Mesothelial cell of epicardium (in vitro differentiated cells): ENCODE data around the gene TRPV4. TPM values are rescaled to one million over a fixed set of nuclear protein-coding genes. Genes with fewer than 3 reads are reported as not detected.

Experiments
- DNase-seq, 2 experiments: peaks; one replicate each; pipeline ENCODE4 v3.0.0; 2021; ENCODE audit warnings: low spot score in 2 of 2; ENCODE audit not compliant: unreplicated experiment in 2 of 2
- H3K27ac Mint-ChIP-seq: 2 replicates; pipeline ENCODE4 v1.8.0; 2021; ENCODE audit warnings: mixed read lengths
- H3K27me3 Mint-ChIP-seq: 2 replicates; pipeline ENCODE4 v1.8.0; 2021; ENCODE audit warnings: low read depth, mixed read lengths
- H3K36me3 Mint-ChIP-seq: 2 replicates; pipeline ENCODE4 v1.8.0; 2021; ENCODE audit warnings: mixed read lengths
- H3K4me1 Mint-ChIP-seq: 2 replicates; pipeline ENCODE4 v1.8.0; 2021; ENCODE audit warnings: mixed read lengths
- H3K4me3 Mint-ChIP-seq: 2 replicates; pipeline ENCODE4 v1.8.0; 2021; ENCODE audit warnings: mild to moderate bottlenecking, moderate library complexity, mixed read lengths
- H3K9me3 Mint-ChIP-seq: 2 replicates; pipeline ENCODE4 v1.8.0; 2021; ENCODE audit warnings: mixed read lengths
- total RNA-seq: library from RNA; stranded (reverse); gene quantifications from 3 replicates; pipeline ENCODE4 v1.2.1, GENCODE V29; 2021
- TF ChIP-seq, protein P1 (sequence below): fragments of 200-600 bp; sonication (generic); IDR thresholded peaks from one replicate; pipeline ENCODE4 v1.5.0; 2021; ENCODE audit warnings: antibody characterized with exemption; ENCODE audit not compliant: unreplicated experiment

The TRPV4 gene
- total RNA-seq, 1 donor from 2014 or later = 4.1 TPM

- H3K9me3 Mint-ChIP-seq = no peaks in the 10 kb centered on the region
- DNase-seq = no peak
- TF ChIP-seq, protein P1, sequence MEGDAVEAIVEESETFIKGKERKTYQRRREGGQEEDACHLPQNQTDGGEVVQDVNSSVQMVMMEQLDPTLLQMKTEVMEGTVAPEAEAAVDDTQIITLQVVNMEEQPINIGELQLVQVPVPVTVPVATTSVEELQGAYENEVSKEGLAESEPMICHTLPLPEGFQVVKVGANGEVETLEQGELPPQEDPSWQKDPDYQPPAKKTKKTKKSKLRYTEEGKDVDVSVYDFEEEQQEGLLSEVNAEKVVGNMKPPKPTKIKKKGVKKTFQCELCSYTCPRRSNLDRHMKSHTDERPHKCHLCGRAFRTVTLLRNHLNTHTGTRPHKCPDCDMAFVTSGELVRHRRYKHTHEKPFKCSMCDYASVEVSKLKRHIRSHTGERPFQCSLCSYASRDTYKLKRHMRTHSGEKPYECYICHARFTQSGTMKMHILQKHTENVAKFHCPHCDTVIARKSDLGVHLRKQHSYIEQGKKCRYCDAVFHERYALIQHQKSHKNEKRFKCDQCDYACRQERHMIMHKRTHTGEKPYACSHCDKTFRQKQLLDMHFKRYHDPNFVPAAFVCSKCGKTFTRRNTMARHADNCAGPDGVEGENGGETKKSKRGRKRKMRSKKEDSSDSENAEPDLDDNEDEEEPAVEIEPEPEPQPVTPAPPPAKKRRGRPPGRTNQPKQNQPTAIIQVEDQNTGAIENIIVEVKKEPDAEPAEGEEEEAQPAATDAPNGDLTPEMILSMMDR = no peak
- no peaks in the 10 kb centered on the region for H3K36me3 Mint-ChIP-seq
- H3K27ac Mint-ChIP-seq = no peak overlapping the region
- no peak overlapping the region for H3K4me3 Mint-ChIP-seq
- no peaks in the 10 kb centered on the region for H3K27me3 Mint-ChIP-seq
- H3K4me1 Mint-ChIP-seq = peaks cover 28% of the 10 kb centered on the region
These were observed 40.5 kb upstream of the TRPV4 start for GRCh38 chr12:109873653-109874052.

GRCh38 chr12:109871668-109872314 lies 38.6 kb upstream of the TRPV4 start:
- Mint-ChIP-seq H3K36me3 (no peaks in the 10 kb centered on the region), H3K4me3 (no peak overlapping the region), H3K27ac (no peak overlapping the region), H3K27me3 (no peaks in the 10 kb centered on the region), H3K9me3 (no peaks in the 10 kb centered on the region), H3K4me1 (peaks cover 20% of the 10 kb centered on the region)
- no peak for DNase-seq
- TF ChIP-seq, protein P1 = no peak

DNA sequence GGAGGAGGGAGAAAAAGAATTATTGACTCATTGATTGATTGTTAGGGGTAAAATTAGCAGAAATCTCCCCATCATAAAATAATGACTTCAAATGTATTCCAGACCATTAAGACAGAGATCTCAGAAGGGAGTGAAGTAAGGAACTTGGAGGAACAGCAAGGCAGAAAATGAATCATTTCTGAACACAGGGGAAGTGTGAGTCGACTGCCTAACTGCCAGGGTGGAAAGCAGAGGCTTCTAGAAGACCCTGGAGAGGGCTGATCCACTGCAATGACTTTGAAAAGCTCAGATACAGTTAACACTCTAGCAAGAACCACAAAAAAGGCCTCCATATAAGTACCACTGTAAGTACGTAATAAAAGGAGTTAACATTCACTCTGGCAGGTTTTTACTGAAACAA lies 37.5 kb upstream of the TRPV4 start:
- H3K4me3 Mint-ChIP-seq = no peak overlapping the region
- H3K36me3 Mint-ChIP-seq = no peaks in the 10 kb centered on the region
- H3K9me3 Mint-ChIP-seq = no peaks in the 10 kb centered on the region
- no peaks in the 10 kb centered on the region for H3K27me3 Mint-ChIP-seq
- peaks cover 18% of the 10 kb centered on the region for H3K4me1 Mint-ChIP-seq
- H3K27ac Mint-ChIP-seq = no peak overlapping the region
- TF ChIP-seq, protein P1 = no peak
- no peak for DNase-seq

GRCh38 chr12:109868182-109869051 lies 35.2 kb upstream of the TRPV4 start:
- TF ChIP-seq, protein P1 = no peak
- no peak overlapping the region for H3K4me3 Mint-ChIP-seq
- no peaks in the 10 kb centered on the region for H3K36me3 Mint-ChIP-seq
- no peaks in the 10 kb centered on the region for H3K9me3 Mint-ChIP-seq
- H3K4me1 Mint-ChIP-seq = peaks cover 23% of the 10 kb centered on the region
- no peak for DNase-seq
- no peaks in the 10 kb centered on the region for H3K27me3 Mint-ChIP-seq
- peak overlapping the region; percentile 2 for H3K27ac Mint-ChIP-seq

DNA sequence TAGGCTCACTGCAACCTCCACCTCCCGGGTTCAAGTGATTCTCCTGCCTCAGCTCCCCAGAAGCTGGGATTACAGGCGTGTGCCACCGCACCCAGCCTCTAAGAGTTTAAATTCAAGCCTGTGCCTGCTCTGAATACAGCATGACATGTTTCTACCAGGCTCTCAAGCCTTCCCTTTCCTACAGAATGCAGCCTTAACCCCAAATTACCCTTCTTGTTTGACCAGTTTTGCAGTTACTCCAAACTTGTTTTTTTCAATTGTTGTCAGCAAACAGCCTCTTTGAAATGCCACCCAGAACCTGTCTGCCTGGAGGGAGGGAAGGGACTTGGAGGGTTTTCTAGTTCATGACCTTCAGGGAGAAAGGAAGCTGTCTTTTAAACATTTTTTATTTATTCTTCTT lies 31.7 kb upstream of the TRPV4 start:
- H3K4me1 Mint-ChIP-seq = peaks cover 20% of the 10 kb centered on the region
- no peaks in the 10 kb centered on the region for H3K27me3 Mint-ChIP-seq
- peak overlapping the region; percentile 87 for H3K27ac Mint-ChIP-seq
- TF ChIP-seq, protein P1 = no peak
- H3K4me3 Mint-ChIP-seq = no peak overlapping the region
- H3K9me3 Mint-ChIP-seq = no peaks in the 10 kb centered on the region
- no peaks in the 10 kb centered on the region for H3K36me3 Mint-ChIP-seq
- DNase-seq = no peak
